Activated T-cell treated with anti-CD3 and anti-CD28 coated beads, Interleukin-2, amount 50 U/mL, for 4 hours (primary cell): ENCODE results near the gene PKP4. TPM values are rescaled to one million over a fixed set of nuclear protein-coding genes. Genes with fewer than 3 reads are reported as not detected.

ENCODE experiments used
- ATAC-seq, 2 donors: fragments of 200-7000 bp; cut with Tn5 transposase; one replicate each; pipeline ENCODE4 v1.10.0; 2021
- DNase-seq: peaks from one replicate; pipeline ENCODE4 v3.0.0-alpha.2; 2020
- H3K27me3 Mint-ChIP-seq: one replicate; pipeline ENCODE4 v1.8.0; 2021; ENCODE audit warnings: low read depth, mixed read lengths
- H3K36me3 Mint-ChIP-seq: one replicate; pipeline ENCODE4 v1.8.0; 2022; ENCODE audit warnings: mixed read lengths; ENCODE audit not compliant: insufficient read depth
- H3K4me1 Mint-ChIP-seq: one replicate; pipeline ENCODE4 v1.8.0; 2021; ENCODE audit warnings: low read depth, mixed read lengths
- H3K4me3 Mint-ChIP-seq: one replicate; pipeline ENCODE4 v1.8.0; 2021; ENCODE audit warnings: mild to moderate bottlenecking, moderate library complexity, mixed read lengths
- H3K9me3 Mint-ChIP-seq: one replicate; pipeline ENCODE4 v1.8.0; 2021; ENCODE audit warnings: mixed read lengths
- total RNA-seq, 3 donors: library from RNA; stranded (reverse); gene quantifications; one replicate each; pipeline ENCODE4 v1.2.1, GENCODE V29; 2021

PKP4 gene
- total RNA-seq, 3 donors from 2014 or later = 11.5 to 17.7 (median 12.5) TPM

- H3K4me3 Mint-ChIP-seq = no peak overlapping the region
- no peaks in the 10 kb centered on the region for H3K27me3 Mint-ChIP-seq
- no peaks in the 10 kb centered on the region for H3K9me3 Mint-ChIP-seq
- no peak for ATAC-seq
- no peak for DNase-seq
- H3K36me3 Mint-ChIP-seq = peaks cover 3% of the 10 kb centered on the region
- H3K4me1 Mint-ChIP-seq = no peaks in the 10 kb centered on the region
Observed at GRCh38 chr2:158559252-158559651, 102.5 kb downstream of the PKP4 start.

- no peaks in the 10 kb centered on the region for H3K9me3 Mint-ChIP-seq
- H3K27me3 Mint-ChIP-seq = no peaks in the 10 kb centered on the region
- no peaks in the 10 kb centered on the region for H3K4me1 Mint-ChIP-seq
- no peak overlapping the region for H3K4me3 Mint-ChIP-seq
- H3K36me3 Mint-ChIP-seq = peaks cover 3% of the 10 kb centered on the region
- ATAC-seq (no peak), DNase-seq (no peak)
Observed at GRCh38 chr2:158560259-158560658, 103.5 kb downstream of the PKP4 start.

- H3K9me3 Mint-ChIP-seq = no peaks in the 10 kb centered on the region
Observed at GRCh38 chr2:158561054-158561453, 104.3 kb downstream of the PKP4 start.

GRCh38 chr2:158567208-158567607 is 110.5 kb downstream of the PKP4 start:
- no peaks in the 10 kb centered on the region for H3K4me1 Mint-ChIP-seq
- no peak overlapping the region for H3K4me3 Mint-ChIP-seq
- H3K27me3 Mint-ChIP-seq = no peaks in the 10 kb centered on the region
- peaks cover 14% of the 10 kb centered on the region for H3K36me3 Mint-ChIP-seq
- peaks cover 15% of the 10 kb centered on the region for H3K9me3 Mint-ChIP-seq
- DNase-seq (no peak), ATAC-seq (no peak)

More at GRCh38 chr2:158561054-158561453, 104.3 kb downstream of the PKP4 start:
- no peaks in the 10 kb centered on the region for H3K27me3 Mint-ChIP-seq
- ATAC-seq (no peak), DNase-seq (no peak)
- H3K4me3 Mint-ChIP-seq = no peak overlapping the region
- H3K4me1 Mint-ChIP-seq = no peaks in the 10 kb centered on the region
- peaks cover 3% of the 10 kb centered on the region for H3K36me3 Mint-ChIP-seq

GRCh38 chr2:158569284-158569683 is 112.5 kb downstream of the PKP4 start:
- ATAC-seq (no peak), DNase-seq (no peak)
- Mint-ChIP-seq H3K4me3 (no peak overlapping the region), H3K27me3 (no peaks in the 10 kb centered on the region), H3K9me3 (peaks cover 18% of the 10 kb centered on the region), H3K36me3 (peaks cover 23% of the 10 kb centered on the region), H3K4me1 (no peaks in the 10 kb centered on the region)

- Mint-ChIP-seq H3K4me3 (no peak overlapping the region), H3K4me1 (no peaks in the 10 kb centered on the region), H3K9me3 (peaks cover 18% of the 10 kb centered on the region), H3K27me3 (no peaks in the 10 kb centered on the region), H3K36me3 (peaks cover 23% of the 10 kb centered on the region)
- ATAC-seq (no peak), DNase-seq (no peak)
Observed at GRCh38 chr2:158570869-158571268, 114.1 kb downstream of the PKP4 start.

GRCh38 chr2:158573739-158574138 is 117.0 kb downstream of the PKP4 start:
- no peak for ATAC-seq
- no peaks in the 10 kb centered on the region for H3K27me3 Mint-ChIP-seq
- H3K4me1 Mint-ChIP-seq = no peaks in the 10 kb centered on the region
- no peak overlapping the region for H3K4me3 Mint-ChIP-seq
- no peak for DNase-seq
- H3K36me3 Mint-ChIP-seq = peaks cover 20% of the 10 kb centered on the region
- H3K9me3 Mint-ChIP-seq = peaks cover 18% of the 10 kb centered on the region

GRCh38 chr2:158575051-158575635 is 118.4 kb downstream of the PKP4 start:
- H3K27me3 Mint-ChIP-seq = no peaks in the 10 kb centered on the region

GRCh38 chr2:158577141-158577540 is 120.4 kb downstream of the PKP4 start:
- DNase-seq (no peak), ATAC-seq (no peak)
- H3K4me1 Mint-ChIP-seq = no peaks in the 10 kb centered on the region
- H3K9me3 Mint-ChIP-seq = peaks cover 3% of the 10 kb centered on the region
- H3K4me3 Mint-ChIP-seq = no peak overlapping the region
- no peaks in the 10 kb centered on the region for H3K27me3 Mint-ChIP-seq
- H3K36me3 Mint-ChIP-seq = peaks cover 17% of the 10 kb centered on the region

More at GRCh38 chr2:158575051-158575635, 118.4 kb downstream of the PKP4 start:
- Mint-ChIP-seq H3K4me3 (no peak overlapping the region), H3K4me1 (no peaks in the 10 kb centered on the region), H3K36me3 (peaks cover 26% of the 10 kb centered on the region), H3K9me3 (peaks cover 18% of the 10 kb centered on the region)
- DNase-seq = no peak
- ATAC-seq = no peak

- Mint-ChIP-seq H3K27me3 (no peaks in the 10 kb centered on the region), H3K4me3 (no peak overlapping the region), H3K4me1 (no peaks in the 10 kb centered on the region)
Observed at GRCh38 chr2:158578703-158579330, 122.1 kb downstream of the PKP4 start.

GRCh38 chr2:158579928-158580327 is 123.2 kb downstream of the PKP4 start:
- ATAC-seq (no peak), DNase-seq (no peak)
- Mint-ChIP-seq H3K4me1 (no peaks in the 10 kb centered on the region), H3K4me3 (no peak overlapping the region), H3K36me3 (peaks cover 8% of the 10 kb centered on the region), H3K27me3 (no peaks in the 10 kb centered on the region), H3K9me3 (no peaks in the 10 kb centered on the region)

More at GRCh38 chr2:158578703-158579330, 122.1 kb downstream of the PKP4 start:
- no peaks in the 10 kb centered on the region for H3K9me3 Mint-ChIP-seq
- no peak for ATAC-seq
- DNase-seq = no peak
- H3K36me3 Mint-ChIP-seq = peaks cover 8% of the 10 kb centered on the region

- Mint-ChIP-seq H3K27me3 (no peaks in the 10 kb centered on the region), H3K36me3 (peaks cover 8% of the 10 kb centered on the region)
Observed at GRCh38 chr2:158580760-158581159, 124.0 kb downstream of the PKP4 start.

GRCh38 chr2:158582670-158583069 is 125.9 kb downstream of the PKP4 start:
- peaks cover 11% of the 10 kb centered on the region for H3K36me3 Mint-ChIP-seq
- no peaks in the 10 kb centered on the region for H3K27me3 Mint-ChIP-seq
- H3K4me3 Mint-ChIP-seq = no peak overlapping the region
- DNase-seq = no peak
- no peaks in the 10 kb centered on the region for H3K9me3 Mint-ChIP-seq
- no peak for ATAC-seq
- H3K4me1 Mint-ChIP-seq = no peaks in the 10 kb centered on the region

More at GRCh38 chr2:158580760-158581159, 124.0 kb downstream of the PKP4 start:
- no peaks in the 10 kb centered on the region for H3K4me1 Mint-ChIP-seq
- no peak for ATAC-seq
- H3K4me3 Mint-ChIP-seq = no peak overlapping the region
- H3K9me3 Mint-ChIP-seq = no peaks in the 10 kb centered on the region
- DNase-seq = no peak

GRCh38 chr2:158583923-158584322 is 127.2 kb downstream of the PKP4 start:
- DNase-seq = no peak
- no peaks in the 10 kb centered on the region for H3K4me1 Mint-ChIP-seq
- H3K9me3 Mint-ChIP-seq = no peaks in the 10 kb centered on the region
- H3K4me3 Mint-ChIP-seq = no peak overlapping the region
- no peaks in the 10 kb centered on the region for H3K27me3 Mint-ChIP-seq
- no peak for ATAC-seq
- peaks cover 14% of the 10 kb centered on the region for H3K36me3 Mint-ChIP-seq

GRCh38 chr2:158586491-158586890 is 129.7 kb downstream of the PKP4 start:
- Mint-ChIP-seq H3K36me3 (peaks cover 12% of the 10 kb centered on the region), H3K4me3 (no peak overlapping the region), H3K27me3 (no peaks in the 10 kb centered on the region), H3K4me1 (no peaks in the 10 kb centered on the region), H3K9me3 (no peaks in the 10 kb centered on the region)
- DNase-seq = no peak
- ATAC-seq = no peak
